Stimulated activated CD8-positive, alpha-beta memory T cell treated with anti-CD3 and anti-CD28 coated beads, Interleukin-12 subunit alpha, Interleukin-12 subunit beta, amount 100 ng/mL, for 24 hours (primary cell): ENCODE measurements around the gene FBXO21.

Source experiments
- DNase-seq: peaks from one replicate; pipeline ENCODE4 v3.0.0-alpha.2; 2020; ENCODE audit errors: extremely low read depth

Gene FBXO21

DNA sequence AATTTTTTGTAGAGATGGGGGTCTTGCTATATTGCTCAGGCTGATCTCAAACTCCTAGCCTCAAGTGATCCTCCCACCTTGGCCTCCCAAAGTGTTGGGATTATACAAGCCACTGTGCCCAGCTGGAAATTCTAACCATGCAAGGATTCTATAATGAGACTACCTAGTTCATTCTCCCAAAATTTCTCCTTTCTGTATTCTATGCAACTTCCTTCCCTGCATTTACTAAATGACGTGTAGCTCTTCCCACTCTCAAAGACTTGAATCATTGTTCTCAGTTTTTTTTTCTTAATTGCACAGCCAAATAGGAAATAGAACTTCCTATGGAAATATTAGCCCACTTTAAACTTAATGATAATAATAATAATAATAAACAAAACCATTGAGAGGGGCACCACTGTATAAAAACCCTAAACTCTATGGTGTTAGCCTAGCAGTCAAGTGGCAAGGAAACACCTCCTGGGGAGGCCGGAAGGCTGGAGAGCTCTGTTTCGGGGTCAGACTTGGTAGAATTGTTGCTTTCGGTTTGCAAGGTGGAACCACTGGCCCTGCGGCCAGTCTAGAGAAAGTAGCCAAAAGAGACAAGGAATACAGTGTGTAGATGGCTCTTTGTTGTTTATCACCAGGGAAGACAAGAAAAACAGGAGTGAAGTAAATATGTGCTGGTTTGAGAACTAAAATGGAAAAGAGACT, 51.1 kb downstream of the FBXO21 start:
- no peak for DNase-seq

- DNase-seq, result no peak
Measured at GRCh38 chr12:117134721-117135120, 55.5 kb downstream of the FBXO21 start.

- DNase-seq, result peak; percentile 24
Measured at GRCh38 chr12:117134059-117134458, 56.2 kb downstream of the FBXO21 start.

- no peak for DNase-seq
Measured at GRCh38 chr12:117130801-117131200, 59.5 kb downstream of the FBXO21 start.

DNA sequence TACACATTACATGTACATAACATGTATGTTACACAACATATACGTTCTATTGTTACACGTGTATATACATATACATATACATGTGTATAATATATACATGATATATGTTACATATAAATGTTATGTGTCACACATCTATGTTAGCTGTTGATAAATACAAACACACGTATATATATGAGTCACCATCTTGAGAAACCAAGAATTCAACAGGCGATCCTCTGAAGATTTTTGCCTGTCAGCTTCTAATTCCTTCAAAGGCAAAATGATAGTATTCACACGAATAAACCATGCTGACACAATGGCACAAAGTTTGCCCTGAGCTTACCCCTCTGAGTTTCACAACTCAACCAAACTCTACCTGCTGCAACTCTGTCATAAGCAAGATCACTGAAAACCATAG, 60.9 kb downstream of the FBXO21 start:
- DNase-seq, result no peak

DNA sequence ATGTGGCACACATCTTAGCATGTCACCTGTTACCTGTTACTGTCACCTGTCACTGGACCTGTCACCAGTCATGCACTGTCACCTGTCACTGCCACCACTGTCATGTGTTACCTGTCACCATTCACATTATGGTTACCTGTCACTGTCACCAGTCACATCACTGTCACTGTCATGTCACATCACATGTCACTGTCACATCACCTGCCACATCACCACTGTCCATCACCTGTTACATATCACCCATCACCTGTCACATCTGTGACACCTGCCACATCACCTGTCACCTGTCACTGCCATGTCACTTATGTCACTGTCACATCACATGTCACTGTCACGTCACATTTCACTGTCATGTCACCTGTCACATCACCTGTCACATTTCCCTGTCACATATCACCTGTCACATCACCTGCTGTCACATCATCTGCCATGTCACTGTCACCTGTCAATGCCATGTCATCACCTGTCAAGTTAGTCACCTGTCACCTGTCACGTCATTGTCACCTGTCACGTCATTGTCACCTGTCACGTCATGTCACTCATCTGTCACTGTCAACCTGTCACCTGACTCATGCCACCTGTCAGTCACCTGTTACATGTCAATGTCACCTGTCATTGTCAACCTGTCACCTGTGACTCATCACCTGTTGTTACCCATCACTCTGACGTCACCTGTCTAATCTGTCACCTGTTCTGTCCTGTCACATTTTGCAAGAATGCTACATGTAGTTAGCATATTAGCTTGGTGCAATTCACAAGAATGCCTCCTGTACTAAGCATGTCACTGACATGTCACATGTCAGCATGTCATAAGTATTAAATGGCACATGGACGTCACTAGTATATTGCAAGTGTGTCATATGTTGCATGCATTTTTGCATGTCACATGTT, 62.1 kb downstream of the FBXO21 start:
- no peak for DNase-seq

- no peak for DNase-seq
Measured at GRCh38 chr12:117126335-117126734, 63.9 kb downstream of the FBXO21 start.

DNA sequence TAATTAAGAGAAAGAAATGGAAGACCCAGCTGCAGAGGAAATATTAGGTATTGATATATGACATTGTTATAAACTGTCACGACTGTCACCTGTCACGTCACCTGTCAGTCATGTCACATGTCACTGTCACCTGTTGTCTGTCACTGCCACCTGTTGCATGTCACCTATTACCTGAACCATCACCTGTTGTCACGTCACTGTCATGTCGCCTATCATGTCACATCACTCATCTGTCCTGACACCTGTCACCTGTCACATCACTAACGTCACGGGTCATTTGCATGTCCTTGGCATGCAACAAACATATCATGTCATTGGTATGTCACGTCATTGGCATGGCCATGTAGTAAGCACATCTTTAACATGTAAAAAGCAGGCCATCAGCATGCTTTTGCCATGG, 64.5 kb downstream of the FBXO21 start:
- DNase-seq, result no peak

- no peak for DNase-seq
Measured at GRCh38 chr12:117125272-117125613, 65.0 kb downstream of the FBXO21 start.

- DNase-seq, result no peak
Measured at GRCh38 chr12:117124421-117125271, 65.6 kb downstream of the FBXO21 start.

GRCh38 chr12:117121441-117121840, 68.8 kb downstream of the FBXO21 start:
- no peak for DNase-seq

DNA sequence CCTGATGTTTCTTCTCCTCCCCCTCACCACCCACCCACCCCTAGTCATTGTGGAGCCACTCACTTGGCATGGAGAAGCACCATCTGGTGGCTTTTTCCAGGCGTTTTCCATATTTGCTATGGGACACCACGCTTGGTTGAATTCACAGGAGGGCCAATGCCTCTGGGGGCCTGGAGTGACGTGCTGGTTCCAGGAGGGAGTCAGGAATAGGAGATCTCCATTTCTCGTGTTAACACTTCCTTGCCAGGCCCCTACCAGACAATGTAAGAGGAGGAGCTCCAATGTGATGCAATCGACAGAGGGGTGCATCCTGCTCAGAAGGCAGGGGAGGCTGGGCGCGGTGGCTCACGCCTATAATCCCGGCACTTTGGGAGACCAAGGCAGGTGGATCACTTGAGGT, 69.5 kb downstream of the FBXO21 start:
- no peak for DNase-seq

- no peak for DNase-seq
Measured at GRCh38 chr12:117119592-117120198, 70.6 kb downstream of the FBXO21 start.

DNA sequence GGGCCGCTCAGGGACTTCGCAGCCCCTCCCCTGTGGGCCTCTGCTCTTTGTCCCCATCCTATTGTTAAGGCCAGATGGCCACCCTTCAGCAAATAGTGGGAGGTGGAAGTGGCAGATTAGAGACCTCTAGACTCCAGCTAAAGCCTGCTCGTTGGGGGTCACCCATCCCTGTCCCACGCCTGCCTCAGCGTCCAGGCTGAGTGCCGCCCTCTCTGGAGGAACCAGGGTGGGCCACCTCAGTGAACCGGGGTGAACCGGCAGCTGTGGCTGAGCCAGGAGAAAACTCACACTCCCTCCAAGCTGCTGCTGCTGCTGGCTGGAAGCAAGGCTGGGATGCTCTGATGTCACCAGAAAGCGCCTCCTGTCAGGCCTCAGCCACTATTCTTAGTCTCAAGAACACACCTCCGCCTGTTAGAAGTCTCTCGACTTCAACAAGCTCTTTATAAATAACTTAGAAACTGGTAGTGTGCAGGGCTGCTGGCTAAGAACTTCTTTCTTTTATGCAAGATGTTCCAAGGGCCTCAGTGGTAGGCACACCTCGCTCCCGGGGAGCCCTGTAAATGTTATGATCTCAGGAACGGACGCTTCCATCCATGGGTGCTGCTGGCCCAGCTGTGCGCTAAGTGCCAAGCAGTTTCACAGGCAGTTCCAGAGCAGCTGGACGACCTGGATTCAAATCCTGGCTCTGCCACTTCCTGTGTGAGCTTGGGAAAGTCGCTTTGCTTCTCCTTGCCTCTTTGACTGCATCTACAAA, 71.3 kb downstream of the FBXO21 start:
- DNase-seq, result no peak

DNA sequence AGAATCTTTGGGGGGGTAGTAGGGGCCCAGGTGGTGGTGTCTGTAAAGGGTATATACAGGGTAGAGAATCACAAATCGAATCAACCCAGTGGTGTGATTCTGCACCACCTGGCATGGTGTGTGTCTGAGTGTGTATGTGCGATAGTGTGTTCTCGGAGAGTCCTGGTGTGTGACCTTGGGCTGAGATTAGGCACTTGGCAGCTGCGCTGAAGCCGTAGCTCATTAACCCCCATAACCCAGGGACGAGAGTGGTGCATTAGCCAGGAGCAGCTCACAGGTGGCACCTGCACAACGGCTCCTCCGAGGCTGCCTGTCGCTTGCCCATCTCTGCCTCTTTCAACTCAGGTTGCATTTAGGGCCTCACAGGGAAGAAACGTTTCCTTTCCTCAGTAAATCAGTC, 75.5 kb downstream of the FBXO21 start:
- no peak for DNase-seq

DNA sequence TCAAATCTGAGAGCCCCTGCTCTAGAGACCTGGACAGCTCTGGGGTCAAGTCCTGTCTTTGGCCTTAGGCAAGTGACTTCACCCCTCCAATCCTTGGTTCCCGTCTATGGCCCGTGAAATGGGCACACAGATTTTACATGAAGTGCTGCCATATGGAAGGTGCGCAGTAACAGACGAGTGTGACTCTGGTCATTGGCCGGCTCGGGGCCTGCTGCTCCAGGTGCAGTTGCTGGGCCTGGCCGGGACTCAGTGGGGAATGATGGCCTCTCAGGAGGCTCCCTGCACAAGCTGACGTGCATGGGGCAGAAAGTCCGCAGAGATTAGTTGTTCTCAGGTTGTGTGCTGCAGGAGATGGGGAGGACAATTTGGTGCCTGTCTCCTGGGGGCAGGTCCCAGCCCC, 77.0 kb downstream of the FBXO21 start:
- DNase-seq, result no peak

- DNase-seq, result no peak
Measured at GRCh38 chr12:117111821-117112595, 78.3 kb downstream of the FBXO21 start.

DNA sequence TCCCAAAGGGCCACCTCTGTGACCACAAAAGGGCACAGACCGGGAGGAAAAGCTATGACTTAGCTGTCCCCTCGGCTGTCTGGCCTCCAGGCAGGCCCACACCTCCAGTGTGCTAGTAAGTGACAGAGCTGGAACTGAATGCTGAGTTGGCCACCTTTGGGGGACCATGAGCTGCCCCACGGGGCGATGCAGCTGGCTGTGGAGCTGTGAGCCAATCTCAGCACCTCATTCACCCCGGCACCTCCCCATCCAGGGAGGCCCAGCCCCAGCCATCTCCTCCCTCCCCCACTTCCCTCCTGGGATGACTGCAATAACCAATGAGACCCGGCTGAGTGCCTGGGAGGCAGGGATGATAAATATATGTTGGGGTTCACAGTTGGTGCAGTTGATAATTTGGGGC, 78.9 kb downstream of the FBXO21 start:
- no peak for DNase-seq

- no peak for DNase-seq
Measured at GRCh38 chr12:117109943-117110635, 80.2 kb downstream of the FBXO21 start.

- no peak for DNase-seq
Measured at GRCh38 chr12:117105902-117106301, 84.4 kb downstream of the FBXO21 start.
